ENCODE data around the gene SLC47A2.

Gene SLC47A2

DNA sequence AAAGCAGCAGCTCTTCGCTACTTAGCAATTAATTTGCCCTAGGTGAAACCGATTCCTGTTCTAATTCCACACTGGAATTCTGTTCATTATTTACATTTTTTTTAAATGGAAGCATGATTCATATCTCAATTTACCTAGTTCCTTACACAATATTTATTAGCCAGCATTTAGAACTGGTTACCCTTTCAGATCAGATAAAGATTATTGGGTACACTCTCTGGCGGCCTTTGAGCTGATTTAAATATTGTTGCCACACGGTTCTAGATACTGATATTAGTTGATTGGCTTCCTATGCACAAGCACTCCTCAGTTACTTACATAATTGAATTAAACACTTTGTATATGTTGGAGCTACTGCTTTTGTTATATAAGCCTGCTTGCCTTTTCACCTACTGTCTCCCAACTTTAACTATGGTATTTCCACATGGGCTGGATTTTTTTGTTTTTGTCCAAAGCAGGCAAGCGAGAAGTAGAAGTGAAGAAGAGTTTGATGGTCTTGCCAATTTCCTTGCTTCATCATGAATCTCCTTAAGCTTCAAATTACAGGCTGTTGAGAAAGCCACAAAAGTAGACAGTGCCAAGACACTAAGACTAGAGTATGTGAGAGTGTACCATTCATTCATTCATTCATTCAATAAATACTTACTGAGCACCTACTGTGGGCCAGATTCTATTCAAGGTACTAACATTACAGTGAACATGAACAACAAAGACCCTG is 71.7 kb downstream of the SLC47A2 start:
- DNase-seq (ENCODE audit: low spot score): no peak

DNA sequence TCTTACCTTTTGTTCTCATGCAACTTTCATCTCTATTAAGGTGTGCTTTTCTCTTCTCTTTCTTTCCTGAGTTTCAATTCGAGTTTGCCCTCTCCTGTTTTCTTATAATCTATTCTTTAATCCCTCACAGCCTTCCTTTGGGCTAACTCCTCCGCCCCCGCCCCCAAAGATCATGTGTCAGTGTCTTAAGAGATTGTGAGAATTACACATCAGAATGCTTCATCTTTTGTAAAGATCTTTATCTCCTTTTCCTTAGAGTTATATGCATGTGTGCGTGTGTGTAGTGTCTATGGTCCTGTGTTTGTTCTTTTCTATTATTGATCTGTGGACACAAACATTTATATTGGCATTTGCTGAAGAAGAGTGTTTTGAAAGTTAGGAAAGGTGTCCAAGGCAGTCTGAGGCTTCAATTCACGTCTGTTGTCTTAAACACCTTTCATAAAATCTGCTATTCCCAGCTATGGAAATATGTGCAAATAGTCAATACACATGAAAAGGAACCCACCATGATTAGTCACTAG is 74.0 kb downstream of the SLC47A2 start:
- DNase-seq (ENCODE audit: low spot score): no peak

DNA sequence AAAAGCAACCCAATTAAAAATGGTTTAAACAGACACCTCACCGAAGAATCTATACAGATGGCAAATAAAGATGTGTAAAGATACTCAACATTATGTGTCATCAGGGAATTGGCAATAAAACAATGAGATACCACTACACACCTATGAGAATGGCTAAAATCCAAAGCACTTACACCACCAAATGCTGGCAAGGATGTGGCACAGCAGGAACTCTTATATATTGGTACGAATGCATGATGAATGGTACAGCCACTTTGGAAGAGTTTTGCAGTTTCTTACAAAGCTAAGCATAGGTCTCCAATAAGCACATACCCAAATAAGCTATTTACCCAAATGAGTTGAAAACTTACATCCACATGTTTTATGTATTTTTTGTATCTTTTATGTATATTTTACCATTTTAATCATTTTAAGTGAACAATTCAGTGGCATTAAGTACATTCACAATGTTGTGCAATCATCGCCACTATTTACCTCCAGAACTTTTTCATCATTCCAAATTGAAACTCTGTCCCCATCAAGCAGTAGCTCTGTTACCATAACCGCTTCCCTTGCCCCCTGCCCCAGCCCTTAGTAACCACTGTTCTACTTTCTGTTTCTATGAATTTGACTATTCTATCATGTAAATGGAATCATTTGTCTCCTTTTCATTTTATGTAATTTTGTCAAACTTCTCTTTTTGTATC is 74.6 kb downstream of the SLC47A2 start:
- no peak for DNase-seq (ENCODE audit: low spot score)

DNA sequence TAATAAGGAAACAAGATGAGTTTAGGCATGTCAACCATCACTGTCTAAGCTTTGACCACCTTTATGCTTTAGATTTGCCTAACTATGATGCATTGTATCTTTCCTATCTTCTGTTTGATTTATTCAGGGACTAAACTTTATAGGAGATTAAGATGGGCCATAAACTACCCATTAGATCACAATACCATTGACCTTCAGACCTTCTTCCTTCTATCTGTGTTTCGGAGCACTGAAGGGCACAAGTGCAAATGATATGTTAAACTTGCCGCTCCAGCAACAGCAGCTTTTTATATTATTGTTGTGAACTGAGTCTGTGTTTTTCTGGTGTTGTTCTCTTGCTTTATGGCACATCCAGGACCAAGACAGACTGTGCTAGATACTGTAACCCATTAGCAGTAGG is 84.5 kb downstream of the SLC47A2 start:
- DNase-seq (ENCODE audit: low spot score): no peak

DNA sequence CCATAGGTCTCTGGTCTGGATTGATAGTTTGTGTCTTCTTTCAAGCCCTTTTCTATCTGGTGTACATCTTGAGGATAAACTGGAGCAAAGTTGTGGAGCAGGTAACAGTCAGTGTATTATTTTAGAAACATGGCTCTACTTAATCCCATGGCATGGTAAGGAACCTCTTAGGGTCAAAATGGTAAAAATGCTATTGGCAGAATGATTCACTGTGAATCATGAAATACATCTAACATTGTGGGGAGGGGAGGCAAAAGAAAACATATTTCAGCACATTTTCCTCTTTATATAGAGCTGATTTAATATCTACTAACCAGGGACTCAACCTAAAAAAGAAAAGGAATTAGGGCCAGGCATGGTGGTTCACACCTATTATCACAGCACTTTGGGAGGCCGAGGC is 85.7 kb downstream of the SLC47A2 start:
- no peak for DNase-seq (ENCODE audit: low spot score)

DNA sequence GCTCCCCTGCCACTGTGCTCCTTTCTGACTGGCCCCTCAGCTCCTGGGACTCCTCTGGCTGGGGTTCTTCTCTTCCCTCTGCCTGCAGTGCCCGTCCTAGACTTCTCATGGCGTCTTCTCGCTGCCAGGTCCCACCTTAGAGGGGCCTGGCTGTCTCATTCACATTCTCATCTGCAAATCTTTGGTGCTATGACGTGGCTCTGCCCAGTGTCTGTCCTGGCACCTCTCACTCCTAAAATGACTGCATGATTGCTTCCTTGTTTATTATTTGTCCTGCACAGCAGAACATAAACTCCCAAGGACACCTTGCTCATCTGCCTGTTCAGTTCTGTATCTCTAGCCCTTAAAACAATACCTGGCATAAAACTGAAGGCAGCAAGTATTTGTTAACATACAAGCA is 86.3 kb downstream of the SLC47A2 start:
- no peak for DNase-seq (ENCODE audit: low spot score)

DNA sequence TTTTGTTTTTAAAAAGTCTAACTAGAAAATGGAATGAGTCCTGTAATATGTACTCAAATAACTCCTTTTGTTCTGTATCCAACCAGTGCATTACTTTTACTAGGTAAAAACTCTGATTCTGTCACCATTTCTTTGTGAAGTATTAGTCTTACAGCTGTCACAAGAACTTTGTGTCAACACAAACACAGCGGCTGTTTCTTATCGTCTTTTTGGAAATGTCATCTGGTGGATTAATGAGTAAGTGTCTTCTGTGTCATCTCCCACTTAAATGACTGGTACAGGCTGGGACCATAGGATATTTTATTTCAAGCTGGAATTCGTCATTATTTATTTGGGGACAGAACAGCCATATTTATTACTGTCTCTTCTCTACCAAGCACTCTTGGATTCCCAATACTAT is 86.9 kb downstream of the SLC47A2 start:
- no peak for DNase-seq (ENCODE audit: low spot score)

Measured in putamen (tissue), 1 donor.